Panc1 (cell line): ENCODE data around the gene BMPR2.

Source experiments
- POLR2AphosphoS5 ChIP-seq: IDR thresholded peaks from 2 replicates; pipeline ENCODE4 v1.6.1; 2012; ENCODE audit warnings: mild to moderate bottlenecking, low read depth, low read length, moderate library complexity
- TF ChIP-seq, protein P1 (sequence below): fragments of 450-650 bp; IDR thresholded peaks from 2 replicates; pipeline ENCODE4 v1.5.1; 2017; ENCODE audit warnings: mild to moderate bottlenecking
- TF ChIP-seq, protein P2 (sequence below), 2 experiments: IDR thresholded peaks; 2 replicates each; pipeline ENCODE4 v1.6.1; 2011 to 2012; ENCODE audit warnings: low read depth in 2 of 2, control low read depth in 1 of 2, low read length in 1 of 2, mild to moderate bottlenecking in 1 of 2, moderate library complexity in 1 of 2; ENCODE audit not compliant: insufficient read depth in 1 of 2

DNA sequence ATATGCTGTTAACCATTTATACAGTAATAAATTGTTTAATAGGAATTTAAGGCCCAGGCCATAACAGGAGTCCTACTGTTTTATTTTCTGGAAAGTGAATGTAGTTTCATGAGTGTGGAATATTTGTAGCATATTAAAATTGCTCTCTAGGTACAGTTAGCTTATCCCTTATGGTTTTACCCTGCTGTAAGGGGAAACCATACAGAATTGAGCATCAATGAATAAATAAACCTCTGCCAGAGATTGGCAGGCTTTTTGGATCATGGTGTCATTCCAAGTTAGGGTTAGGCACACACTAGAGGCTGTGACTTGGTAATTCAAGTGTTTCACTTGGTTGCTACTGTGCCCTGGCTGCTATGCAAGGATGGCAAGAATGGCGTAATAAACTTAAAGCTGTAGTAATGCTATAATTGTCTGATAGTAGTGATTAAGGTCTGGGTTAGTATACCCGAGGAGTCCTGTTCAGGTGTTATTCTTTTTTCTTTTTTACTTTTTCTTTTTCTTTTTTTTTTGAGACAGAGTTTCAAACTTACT lies 30.4 kb downstream of the BMPR2 start:
- no peak for TF ChIP-seq POLR2AphosphoS5
- TF ChIP-seq, protein P1, sequence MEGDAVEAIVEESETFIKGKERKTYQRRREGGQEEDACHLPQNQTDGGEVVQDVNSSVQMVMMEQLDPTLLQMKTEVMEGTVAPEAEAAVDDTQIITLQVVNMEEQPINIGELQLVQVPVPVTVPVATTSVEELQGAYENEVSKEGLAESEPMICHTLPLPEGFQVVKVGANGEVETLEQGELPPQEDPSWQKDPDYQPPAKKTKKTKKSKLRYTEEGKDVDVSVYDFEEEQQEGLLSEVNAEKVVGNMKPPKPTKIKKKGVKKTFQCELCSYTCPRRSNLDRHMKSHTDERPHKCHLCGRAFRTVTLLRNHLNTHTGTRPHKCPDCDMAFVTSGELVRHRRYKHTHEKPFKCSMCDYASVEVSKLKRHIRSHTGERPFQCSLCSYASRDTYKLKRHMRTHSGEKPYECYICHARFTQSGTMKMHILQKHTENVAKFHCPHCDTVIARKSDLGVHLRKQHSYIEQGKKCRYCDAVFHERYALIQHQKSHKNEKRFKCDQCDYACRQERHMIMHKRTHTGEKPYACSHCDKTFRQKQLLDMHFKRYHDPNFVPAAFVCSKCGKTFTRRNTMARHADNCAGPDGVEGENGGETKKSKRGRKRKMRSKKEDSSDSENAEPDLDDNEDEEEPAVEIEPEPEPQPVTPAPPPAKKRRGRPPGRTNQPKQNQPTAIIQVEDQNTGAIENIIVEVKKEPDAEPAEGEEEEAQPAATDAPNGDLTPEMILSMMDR: no peak
- TF ChIP-seq, protein P2, sequence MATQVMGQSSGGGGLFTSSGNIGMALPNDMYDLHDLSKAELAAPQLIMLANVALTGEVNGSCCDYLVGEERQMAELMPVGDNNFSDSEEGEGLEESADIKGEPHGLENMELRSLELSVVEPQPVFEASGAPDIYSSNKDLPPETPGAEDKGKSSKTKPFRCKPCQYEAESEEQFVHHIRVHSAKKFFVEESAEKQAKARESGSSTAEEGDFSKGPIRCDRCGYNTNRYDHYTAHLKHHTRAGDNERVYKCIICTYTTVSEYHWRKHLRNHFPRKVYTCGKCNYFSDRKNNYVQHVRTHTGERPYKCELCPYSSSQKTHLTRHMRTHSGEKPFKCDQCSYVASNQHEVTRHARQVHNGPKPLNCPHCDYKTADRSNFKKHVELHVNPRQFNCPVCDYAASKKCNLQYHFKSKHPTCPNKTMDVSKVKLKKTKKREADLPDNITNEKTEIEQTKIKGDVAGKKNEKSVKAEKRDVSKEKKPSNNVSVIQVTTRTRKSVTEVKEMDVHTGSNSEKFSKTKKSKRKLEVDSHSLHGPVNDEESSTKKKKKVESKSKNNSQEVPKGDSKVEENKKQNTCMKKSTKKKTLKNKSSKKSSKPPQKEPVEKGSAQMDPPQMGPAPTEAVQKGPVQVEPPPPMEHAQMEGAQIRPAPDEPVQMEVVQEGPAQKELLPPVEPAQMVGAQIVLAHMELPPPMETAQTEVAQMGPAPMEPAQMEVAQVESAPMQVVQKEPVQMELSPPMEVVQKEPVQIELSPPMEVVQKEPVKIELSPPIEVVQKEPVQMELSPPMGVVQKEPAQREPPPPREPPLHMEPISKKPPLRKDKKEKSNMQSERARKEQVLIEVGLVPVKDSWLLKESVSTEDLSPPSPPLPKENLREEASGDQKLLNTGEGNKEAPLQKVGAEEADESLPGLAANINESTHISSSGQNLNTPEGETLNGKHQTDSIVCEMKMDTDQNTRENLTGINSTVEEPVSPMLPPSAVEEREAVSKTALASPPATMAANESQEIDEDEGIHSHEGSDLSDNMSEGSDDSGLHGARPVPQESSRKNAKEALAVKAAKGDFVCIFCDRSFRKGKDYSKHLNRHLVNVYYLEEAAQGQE (IDR thresholded peaks at IDR 0.05; ENCODE audit: insufficient read depth in 1 of 2, low read depth in 2 of 2, low read length in 1 of 2): no peak
